HG03064 (cell line): ENCODE data around the gene RUNX2.
A peak's percentile ranks its signal among the peaks of the same experiment; 100 is the strongest.

ENCODE experiments used
- ATAC-seq: cut with Tn5 transposase; IDR thresholded peaks from one replicate; pipeline ENCODE4 v1.9.1; 2021; ENCODE audit warnings: low read depth; ENCODE audit not compliant: unreplicated experiment

Gene RUNX2

DNA sequence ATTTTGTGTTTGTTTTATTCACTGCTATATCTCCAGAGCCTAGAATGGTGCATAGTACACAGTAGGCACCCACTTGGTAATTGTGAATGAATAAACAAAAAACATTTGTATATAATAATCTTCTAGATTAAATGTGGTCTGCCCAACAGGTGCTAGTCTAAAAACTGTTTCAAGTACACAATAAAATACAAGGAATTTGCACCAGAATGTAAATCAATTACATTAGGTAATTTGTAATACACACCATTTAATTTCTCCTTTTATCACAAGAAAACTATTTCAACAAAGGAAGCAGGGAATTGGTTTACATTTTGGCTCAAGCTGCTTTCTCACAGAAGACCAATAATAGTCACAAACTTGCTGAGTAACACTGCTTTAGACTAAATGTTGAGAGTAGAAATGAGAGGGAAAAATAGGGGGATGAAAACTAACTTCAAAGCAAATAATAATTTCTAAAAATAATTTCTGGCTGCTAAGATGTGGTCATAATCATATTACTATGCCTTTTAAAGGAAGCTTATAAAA, 22.1 kb downstream of the RUNX2 start:
- ATAC-seq = no peak

- no peak for ATAC-seq
Observed at GRCh38 chr6:45351076-45351475, 22.9 kb downstream of the RUNX2 start.

GRCh38 chr6:45351667-45352066, 23.5 kb downstream of the RUNX2 start:
- ATAC-seq = no peak

DNA sequence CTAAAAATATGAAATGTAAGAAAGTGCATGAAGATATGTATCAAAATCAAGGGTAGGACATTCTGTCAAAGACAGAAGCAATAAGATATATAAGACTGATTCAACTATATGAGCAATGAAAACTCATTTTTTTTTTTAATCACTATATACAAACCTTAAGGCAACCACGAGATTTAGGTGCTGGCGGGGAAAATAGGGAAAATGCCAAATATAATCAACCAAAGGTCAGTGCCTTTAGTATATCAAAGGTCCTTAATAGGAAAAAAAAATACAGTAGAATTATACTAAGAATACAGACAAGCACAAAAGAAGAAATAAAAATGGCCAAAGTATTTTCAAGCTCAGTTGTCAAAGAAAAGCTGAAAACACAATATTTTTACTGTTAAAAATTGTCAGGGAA, 25.5 kb downstream of the RUNX2 start:
- ATAC-seq = no peak

- no peak for ATAC-seq
Observed at GRCh38 chr6:45364466-45364865, 36.3 kb downstream of the RUNX2 start.

- no peak for ATAC-seq
Observed at GRCh38 chr6:45365036-45365435, 36.9 kb downstream of the RUNX2 start.

GRCh38 chr6:45366534-45366933, 38.4 kb downstream of the RUNX2 start:
- no peak for ATAC-seq

DNA sequence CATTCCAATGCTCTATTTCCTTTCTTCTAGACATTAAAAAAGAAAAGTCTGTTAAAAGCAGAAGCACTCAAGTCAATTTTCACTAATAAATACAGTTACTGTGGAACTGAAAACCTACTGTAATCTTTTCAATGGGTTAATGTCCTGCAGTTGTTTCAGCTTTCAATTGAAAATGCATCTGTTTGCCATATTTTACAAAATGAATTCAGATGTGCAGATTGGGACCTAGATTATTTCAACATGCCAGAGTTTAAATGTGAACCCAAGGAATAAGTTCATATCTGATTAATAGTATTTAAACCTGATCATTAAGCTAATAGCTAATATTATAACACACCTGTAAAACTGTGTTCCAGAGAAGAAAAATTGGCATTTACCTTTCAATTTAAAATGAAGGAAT, 39.9 kb downstream of the RUNX2 start:
- no peak for ATAC-seq

- ATAC-seq = no peak
Observed at GRCh38 chr6:45369870-45370269, 41.7 kb downstream of the RUNX2 start.

GRCh38 chr6:45371924-45372573, 43.9 kb downstream of the RUNX2 start:
- no peak for ATAC-seq

DNA sequence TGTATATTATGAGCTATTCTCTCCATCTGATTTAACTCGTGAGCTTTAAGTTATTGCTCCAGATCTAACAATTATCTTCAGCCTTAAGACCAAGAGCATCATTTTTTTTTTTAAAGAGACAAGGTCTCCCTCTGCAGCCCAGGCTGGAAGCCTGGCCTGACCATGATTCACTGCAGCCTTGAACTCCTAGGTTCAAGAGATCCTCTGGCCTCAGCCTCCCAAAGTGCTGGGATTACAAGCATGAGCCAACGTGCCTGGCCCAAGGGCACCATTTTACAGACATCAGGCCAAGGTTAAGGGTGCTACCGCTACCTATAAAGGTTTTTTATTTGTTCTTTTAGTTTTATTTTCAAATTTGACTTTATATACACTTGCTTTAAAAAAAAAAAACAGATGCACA, 47.3 kb downstream of the RUNX2 start:
- ATAC-seq = no peak

DNA sequence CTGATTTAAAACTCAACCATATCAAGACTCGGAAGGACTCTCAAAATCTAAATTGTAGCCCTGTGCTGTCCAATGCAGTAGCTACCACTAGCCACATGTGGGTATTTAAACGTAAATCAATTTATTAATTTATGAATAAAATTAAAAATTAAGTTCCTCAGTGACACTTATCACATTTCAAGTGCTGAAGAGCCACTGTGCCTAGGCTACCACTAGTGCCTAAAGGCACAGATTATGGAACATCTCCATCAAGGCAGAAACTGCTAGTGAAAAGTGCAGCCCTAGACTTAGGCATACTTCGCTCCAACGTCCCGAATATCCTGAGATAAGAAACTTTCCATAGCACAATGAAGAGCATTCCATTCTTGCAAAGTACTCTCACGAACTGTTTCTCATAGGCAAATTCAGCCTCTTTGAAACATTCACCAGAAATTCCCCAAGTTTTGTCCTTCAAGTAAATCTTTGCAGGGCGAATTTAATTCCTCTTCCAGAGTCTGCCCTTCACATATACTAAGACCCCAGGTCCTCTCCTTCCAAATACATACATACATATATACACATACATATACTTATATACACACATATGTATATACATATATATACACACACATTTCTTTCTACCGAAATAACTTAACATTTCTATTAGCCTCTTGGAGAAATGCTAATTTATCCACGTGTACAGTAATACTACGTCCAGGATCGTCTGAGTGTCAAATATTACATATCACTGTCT, 48.3 kb downstream of the RUNX2 start:
- no peak for ATAC-seq

DNA sequence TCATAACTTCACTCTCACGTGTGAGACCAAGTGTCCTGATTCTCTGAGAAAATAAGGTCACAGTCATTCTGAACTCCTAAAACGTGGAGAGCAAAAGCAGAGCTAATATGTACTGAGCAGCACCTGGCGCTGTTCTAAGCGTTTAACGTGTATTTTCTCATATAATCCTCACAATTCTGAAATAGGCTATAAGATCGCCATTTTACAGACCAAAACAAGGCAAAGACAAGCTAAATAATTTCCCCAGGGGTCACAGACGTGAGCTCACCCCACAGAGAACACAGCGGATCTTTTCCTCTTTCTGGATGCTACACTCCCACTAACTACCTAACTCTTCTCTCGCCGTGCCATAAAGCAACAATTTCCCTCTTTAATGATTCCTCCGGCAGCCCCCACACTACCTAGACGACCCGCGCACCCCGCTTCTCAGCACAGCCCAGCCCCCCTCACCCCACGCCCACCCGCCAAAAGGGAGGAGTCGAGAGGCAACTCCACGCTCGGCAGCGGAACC, 49.0 kb downstream of the RUNX2 start:
- ATAC-seq = peak; percentile 12

DNA sequence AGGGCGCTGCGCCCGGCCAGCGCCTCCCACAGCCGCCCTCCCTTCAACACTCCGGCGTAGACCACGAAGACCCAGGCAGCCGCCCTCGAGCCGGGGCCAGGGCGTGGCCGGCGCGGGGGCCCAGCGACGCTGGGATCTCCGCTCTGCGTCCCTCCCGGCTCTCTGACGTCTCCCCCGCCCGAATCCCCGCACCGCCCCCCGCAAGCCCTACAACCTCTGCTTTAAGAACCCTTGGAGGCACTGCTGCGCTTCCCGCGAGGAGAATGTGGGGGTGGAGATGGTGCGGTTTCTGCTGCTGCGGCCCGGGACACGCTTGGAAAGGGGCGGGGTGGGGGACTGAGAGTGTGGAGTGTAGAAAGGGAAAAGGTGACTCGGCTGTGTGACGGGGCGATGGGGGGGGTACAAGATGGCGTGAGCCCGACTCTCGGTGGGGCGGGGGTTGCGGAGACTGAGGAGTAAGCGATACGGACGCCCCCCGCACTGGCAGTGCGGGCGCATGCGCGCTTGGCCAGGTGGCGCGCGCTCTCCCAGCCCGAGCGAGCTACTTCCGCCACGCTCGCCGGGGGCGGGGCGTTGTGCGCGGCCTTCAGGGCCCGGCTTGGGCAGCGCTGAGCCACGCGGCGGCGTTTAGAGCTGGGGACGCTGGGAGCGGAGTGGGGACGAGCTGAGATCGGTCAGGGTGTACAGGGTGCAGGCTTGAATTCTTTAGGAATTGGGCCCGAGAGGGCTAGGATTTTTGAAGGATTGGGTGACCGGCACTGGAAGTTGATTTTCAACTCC, 49.6 kb downstream of the RUNX2 start, which contains the start of gene SUPT3H:
TSS of gene SUPT3H (minus strand) at position 381 of the 780 bp plus-strand sequence.
- peak; percentile 93 for ATAC-seq

DNA sequence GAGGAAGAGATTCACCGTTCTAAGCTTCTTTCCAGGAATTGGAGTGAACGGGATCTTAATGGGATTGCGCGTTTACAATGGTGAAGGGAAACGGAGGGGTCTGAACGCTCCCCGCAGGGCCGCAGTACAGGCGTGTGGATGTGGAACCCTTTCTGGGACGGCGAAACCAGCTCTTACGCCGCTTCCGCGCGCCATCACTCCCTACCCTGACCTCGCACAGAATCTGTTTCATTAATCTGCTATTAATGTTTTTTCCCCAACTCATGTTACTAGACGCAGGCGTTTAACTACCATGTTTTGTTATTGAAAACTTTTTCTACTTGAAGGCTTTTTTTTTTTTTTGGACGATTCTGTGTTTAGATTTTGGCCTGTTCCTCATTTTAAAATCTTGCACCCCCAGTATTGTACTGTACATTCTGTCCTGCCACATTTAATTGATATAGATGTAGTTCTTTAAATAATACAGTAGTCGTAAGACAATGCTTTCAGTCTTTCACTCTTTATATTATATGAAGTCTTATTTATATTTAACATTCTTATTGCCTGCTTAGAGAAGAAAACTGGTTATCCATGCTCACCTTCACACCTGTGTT, 50.3 kb downstream of the RUNX2 start:
- ATAC-seq = peak; percentile 29

DNA sequence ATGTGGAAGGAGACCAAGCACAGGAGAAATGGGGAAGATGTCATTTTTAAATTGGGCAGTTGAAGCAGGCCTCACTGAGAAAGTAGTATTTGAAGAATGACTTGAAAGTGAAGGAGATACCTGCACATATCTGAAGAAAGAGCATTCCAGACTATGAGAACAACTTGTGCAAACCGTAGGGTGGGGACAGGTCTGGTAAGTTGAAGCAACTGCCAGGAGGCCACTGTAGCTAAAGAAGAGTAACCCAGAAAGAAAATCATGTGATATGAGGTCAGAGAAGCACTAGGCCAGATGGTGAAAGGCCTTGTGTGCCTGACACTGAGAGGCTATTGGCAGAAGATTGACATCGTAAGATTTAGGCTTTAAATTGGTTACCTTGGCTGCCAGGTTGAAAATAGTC, 54.3 kb downstream of the RUNX2 start:
- ATAC-seq = no peak

GRCh38 chr6:45386501-45386900, 58.4 kb downstream of the RUNX2 start:
- no peak for ATAC-seq

DNA sequence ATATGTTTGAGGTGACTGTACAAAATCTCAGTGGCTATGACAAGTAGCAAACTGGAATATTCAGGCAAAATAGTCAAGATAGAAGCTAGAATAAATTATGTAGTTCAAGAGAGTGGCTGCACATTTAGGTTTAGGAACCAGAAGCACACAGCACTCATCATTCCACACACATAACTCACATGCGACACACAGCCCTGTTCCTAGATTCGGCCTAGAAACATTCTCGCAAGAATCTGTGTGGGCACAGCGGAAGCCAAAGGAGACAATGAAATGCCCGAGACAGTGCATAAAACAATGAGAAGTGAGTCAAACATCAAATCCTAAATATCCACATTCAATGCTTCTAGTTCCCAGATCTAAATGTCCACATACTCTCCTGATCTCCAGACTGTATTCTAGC, 59.1 kb downstream of the RUNX2 start:
- ATAC-seq = no peak

DNA sequence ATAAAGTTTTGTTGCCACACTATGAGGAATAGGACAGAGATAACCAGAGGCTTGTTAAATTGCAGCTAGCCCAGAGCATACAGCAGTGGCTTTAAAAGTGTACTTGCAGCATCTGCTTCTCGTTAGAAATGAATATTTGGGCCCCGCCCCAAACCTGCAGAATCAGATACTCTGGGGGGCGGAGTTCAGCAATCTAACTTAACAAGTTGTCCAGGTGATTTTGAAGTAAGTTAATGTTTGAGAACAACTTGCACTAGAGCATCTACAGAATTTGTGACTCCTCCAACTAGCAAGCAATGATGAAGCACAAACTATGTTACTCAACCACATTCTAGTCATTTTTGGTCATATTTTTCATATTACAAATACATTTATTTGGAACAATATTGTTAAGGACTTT, 60.2 kb downstream of the RUNX2 start:
- ATAC-seq = no peak

DNA sequence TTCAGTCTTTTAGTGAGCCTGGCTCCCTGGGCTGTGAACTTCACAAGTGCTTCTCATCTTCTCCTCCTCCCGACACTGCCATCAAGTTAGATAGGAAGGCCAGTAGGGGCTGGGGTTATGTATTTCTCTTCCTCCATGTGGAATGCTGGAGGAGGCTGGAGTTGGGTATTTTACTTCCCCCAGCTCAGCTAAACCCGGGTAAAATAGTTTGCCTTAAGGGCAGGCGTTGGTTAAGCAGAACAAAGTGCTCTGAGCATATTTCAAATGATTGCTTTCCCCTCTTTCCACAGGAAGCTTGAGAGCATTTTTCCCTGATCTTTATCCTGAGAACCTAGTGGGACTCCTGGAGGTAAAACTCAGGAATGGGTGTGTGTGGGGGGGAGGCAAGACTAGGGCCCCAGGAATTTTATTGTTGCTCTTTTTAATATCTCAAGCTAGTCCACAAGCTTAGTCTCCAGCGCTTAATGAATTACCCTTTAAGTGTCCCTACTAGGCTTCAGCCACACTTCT, 66.5 kb downstream of the RUNX2 start:
- no peak for ATAC-seq
